Myocyte (in vitro differentiated cells): ENCODE results near the gene CENPM. TPM values are rescaled to one million over a fixed set of nuclear protein-coding genes. Genes with fewer than 3 reads are reported as not detected.

Experiments used
- DNase-seq: peaks from one replicate; pipeline ENCODE4 v3.0.0-alpha.2; 2012; ENCODE audit warnings: low read depth
- total RNA-seq: library from RNA; depleted of rRNA; stranded (reverse); fragments of >200 nt; gene quantifications from 2 replicates; pipeline ENCODE4 v1.2.3, GENCODE V29; 2014

CENPM gene
- total RNA-seq, 1 donor from 2014 or later = 0.64 TPM

- DNase-seq = no peak
These were observed 13.4 kb downstream of the CENPM start for GRCh38 chr22:41933411-41934177.

DNA sequence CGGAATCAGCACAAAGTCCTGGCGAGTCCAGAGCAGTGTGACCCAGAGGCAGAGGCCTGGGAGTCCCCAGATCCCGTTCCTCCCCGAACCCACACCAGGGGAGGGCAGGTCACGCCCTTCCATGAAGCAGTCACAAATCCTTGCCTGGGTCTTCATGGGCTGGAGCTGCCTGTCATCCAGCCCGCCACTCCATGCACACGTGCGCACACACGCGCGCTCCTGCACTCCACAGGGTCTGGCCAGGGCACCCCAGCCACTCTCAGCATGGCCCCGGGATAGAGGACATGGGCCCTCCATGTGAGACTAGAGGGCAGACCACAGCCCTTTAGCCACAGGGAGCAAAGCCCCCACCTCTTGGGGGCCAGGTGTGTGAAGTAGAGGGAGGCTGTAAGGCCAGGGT, 14.6 kb downstream of the CENPM start:
- DNase-seq = no peak

GRCh38 chr22:41931701-41932269, 15.2 kb downstream of the CENPM start:
- DNase-seq = no peak

- DNase-seq = no peak
These were observed 17.5 kb downstream of the CENPM start for GRCh38 chr22:41929418-41929810.

DNA sequence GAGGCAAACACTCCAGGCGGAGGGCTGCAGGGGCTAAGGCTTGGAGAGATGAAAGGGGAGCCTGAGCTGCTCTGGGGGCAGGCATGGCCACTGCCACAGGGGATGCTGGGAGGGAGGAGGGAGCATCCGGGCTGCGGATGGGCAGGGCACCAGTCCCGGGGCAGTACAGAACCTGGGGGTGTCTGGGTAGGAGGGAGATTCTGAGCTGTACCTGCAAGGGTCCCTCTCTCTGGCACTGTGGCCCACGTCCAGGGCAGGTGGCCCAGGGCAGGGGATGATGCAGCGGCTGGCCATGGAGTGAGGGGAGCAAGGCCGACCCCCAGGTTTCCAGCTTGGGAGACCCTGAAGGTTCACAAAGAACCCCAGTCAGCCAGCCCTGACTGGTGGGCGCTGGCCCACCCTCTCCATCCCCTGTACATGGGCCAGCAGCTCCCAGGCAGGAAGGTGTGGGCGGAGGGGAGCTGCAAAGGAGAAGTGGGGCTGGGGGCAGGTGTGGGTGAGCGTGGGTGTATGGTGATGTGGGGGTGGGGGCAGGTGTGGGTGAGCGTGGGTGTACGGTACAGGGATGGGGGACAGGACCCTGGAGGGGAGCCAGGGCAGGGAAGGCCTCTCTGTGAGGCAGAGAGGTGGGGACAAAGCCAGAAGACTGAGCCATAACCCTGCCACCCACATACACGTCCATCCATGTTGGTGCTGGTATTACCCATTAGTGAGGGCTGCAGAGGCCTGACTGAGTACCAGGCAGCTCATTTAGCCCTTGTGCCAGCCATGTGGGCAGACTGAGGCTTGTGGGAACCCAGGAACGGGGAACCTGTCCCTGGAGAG, 18.1 kb downstream of the CENPM start:
- no peak for DNase-seq

GRCh38 chr22:41927813-41928212, 19.1 kb downstream of the CENPM start:
- DNase-seq = no peak

GRCh38 chr22:41925783-41926460, 21.0 kb downstream of the CENPM start:
- peak; percentile 45 for DNase-seq

DNA sequence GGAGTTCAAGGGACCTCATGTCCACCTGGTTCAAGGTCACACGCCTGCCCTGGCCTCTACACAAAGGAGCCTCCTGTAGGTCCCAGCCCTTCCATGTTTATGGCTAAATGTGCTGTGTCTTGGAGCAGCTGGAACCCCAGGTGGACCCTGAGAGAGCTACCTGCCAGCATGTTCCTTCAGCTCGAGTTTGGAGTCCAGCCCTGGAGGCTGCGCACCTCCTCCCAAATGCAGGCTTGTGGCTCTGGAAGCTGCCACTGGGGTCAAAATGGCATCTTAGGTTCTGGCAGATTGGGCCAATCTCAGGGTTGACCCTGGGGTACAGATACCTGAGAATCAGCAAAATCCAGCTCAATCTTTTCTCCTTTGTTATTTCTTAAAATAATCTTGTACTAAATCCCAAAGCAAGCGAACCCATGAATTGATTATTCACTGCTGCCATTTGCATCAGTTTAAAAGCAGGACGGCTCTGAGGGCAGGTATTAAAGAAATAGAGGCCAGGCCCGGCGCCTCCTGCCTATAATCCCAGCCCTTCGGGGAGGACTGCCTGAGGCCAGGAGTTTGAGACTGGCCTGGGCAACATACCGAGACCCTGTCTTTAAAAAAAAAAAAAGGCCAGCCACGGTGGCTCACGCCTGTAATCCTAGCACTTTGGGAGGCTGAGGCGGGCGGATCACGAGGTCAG, 23.2 kb downstream of the CENPM start:
- DNase-seq = no peak

DNA sequence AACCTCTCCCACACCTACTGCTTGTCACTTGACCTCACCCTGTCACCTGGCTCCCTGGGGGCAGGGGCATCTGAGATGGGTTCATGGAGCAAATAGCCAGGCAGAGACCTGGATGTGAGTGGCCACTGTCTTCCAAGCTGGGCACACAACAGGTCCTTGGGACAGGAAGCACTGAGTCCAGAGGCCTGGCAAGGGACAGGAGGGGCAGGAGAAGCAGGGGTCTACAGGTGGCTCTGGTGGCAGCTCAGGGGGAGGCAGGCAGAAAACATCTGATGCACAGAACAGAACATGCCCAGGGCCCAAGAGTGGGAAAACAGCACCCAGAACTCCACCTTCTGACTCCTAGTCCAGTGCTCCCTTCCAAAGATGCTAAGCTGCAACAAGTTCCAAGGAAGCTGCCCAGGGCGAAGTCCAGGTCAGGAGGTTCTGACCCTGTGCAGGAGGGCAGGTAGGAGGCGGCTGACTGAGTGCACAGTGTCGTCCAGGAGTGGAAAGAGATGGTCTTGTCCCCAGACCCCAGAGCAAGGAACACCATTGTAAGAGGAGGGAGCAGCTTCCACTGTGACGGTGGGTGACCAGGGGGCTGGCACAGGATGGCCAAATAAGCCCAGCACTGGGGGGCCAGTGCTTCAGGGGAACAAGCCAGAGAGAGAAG, 23.9 kb downstream of the CENPM start:
- DNase-seq = no peak

- DNase-seq = no peak
These were observed 24.6 kb downstream of the CENPM start for GRCh38 chr22:41922328-41922727.

GRCh38 chr22:41920271-41920976, 26.5 kb downstream of the CENPM start:
- no peak for DNase-seq

GRCh38 chr22:41919357-41920224, 27.4 kb downstream of the CENPM start:
- peak; percentile 72 for DNase-seq

DNA sequence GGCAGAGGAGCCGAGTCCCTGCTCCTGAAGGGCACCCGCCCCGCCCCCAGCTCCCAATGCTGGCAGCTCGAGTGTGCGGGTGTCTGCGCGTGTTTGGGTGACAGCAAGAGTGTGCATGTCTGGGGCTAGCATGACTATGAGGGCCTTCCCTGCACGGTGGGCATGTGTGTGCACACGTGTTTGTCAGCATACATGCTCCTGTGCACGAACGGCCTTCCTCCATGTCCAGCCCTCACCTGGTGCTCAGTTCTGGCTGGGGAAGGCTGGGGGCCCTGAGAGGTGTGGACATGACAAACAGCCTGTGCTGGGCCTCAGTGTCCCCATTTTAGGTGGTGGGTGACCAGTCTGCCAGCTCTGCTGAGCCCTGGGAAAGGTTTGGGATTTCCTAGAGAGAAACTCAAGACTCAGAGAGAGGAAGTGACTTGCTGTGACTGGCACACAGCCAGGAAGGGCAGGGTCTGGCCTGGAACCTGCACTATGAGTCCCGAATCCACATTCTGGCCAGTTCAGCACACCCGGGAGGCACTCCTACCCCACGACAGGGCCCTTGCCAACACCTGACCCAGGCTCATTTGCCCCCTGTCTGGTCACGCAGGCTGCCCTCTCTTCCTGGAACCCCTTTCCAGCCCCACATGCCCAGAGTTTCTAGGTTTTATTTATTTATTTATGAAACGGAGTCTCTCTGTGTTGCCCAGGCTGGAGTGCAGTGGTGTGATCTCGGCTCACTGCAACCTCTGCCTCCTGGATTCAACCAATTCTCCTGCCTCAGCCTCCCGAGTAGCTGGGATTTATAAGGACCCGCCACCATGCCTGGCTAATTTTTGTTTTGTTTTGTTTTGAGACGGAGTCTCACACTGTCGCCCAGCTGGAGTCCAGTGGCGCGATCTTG, 28.8 kb downstream of the CENPM start:
- DNase-seq = no peak

GRCh38 chr22:41917375-41917902, 29.5 kb downstream of the CENPM start:
- DNase-seq = no peak

- no peak for DNase-seq
These were observed 30.1 kb downstream of the CENPM start for GRCh38 chr22:41916745-41917358.

DNA sequence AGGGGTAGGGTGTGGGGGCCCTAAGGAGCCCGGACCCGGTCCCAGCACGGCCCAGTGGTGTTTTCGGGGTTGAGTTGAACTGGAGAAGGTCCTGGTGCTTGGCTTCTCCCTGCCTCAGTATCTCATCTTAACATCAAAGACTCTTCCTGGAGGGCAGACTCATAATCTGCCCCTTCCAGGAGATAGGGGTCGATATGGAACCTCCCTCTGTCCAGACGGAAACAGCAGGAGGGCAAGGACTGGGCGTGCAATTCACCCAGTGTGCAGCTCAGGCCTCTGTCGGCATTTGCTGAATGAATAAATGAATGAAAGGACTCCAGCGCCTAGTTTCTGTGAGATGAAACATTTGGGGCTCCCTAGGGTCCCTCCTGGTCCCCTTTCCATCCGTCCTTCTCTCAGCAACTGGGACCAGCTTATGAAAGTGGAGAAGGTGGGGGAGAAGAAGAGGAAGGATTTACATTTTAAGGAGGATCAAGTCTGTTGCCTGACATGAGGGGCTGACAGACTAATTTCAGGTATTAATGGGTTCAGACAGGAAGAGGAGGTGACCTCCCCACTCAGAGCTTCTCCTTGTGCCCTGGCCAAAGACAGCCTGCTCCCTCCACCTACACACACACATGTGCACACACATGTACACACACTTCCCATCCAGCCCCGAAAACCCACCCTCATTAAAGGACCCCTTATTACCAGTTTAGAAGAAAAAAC, 31.0 kb downstream of the CENPM start:
- no peak for DNase-seq
